ENCODE data around the gene ATG5.

The ATG5 gene

DNA sequence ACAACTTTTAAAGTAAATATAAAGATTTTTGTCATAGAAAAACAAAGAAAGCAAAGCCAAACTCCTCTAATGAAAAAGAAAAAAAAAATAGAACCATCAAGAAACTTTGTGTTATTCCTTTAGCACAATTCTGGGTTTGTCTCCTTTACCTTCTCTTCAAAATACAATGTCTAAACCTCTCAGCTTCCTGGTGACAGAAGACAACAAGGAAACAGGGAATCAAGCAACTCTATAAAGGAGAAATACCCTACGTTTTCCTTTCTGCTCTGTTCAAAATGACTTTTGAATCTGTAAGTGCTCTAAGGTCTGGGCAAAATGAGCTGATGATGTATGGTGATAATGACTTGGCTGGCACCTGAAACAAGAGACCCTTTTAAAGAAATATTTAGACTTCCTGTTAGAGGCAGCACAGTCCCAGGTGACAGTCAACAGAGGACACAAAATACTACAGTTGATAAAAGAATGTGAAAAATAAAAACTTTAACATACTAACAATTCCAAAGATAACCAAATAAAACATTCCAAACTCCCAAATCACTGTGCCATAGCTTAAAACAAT lies 138.1 kb downstream of the ATG5 start:
- peak; percentile 27; the same call in 2 of the 3 replicates for ATAC-seq
- TF ChIP-seq RARB (CRISPR knock-in tag; IDR thresholded peaks at IDR 0.05) (no peak), CREB5 (CRISPR knock-in tag; IDR thresholded peaks at IDR 0.05; ENCODE audit: low read depth) (no peak)

GRCh38 chr6:106186714-106187113 lies 138.8 kb downstream of the ATG5 start:
- ATAC-seq: no peak
- no peak for TF ChIP-seq PPARA (CRISPR knock-in tag; IDR thresholded peaks at IDR 0.05; ENCODE audit: borderline replicate concordance)
- no peak for TF ChIP-seq ZC3H10 (CRISPR knock-in tag; IDR thresholded peaks at IDR 0.05)
- no peak for TF ChIP-seq ZNF70 (CRISPR knock-in tag; IDR thresholded peaks at IDR 0.05)
- no peak for TF ChIP-seq TCF4 (CRISPR knock-in tag; IDR thresholded peaks at IDR 0.05; ENCODE audit: borderline replicate concordance)
- TF ChIP-seq POU6F1 (CRISPR knock-in tag; IDR thresholded peaks at IDR 0.05; ENCODE audit: borderline replicate concordance, low read depth): no peak
- TF ChIP-seq TSHZ2 (CRISPR knock-in tag; IDR thresholded peaks at IDR 0.05): no peak
- no peak for TF ChIP-seq PATZ1 (CRISPR knock-in tag; IDR thresholded peaks at IDR 0.05; ENCODE audit: borderline replicate concordance)
- TF ChIP-seq, protein P1, sequence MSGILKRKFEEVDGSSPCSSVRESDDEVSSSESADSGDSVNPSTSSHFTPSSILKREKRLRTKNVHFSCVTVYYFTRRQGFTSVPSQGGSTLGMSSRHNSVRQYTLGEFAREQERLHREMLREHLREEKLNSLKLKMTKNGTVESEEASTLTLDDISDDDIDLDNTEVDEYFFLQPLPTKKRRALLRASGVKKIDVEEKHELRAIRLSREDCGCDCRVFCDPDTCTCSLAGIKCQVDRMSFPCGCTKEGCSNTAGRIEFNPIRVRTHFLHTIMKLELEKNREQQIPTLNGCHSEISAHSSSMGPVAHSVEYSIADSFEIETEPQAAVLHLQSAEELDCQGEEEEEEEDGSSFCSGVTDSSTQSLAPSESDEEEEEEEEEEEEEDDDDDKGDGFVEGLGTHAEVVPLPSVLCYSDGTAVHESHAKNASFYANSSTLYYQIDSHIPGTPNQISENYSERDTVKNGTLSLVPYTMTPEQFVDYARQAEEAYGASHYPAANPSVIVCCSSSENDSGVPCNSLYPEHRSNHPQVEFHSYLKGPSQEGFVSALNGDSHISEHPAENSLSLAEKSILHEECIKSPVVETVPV (CRISPR knock-in tag; IDR thresholded peaks at IDR 0.05): no peak
- no peak for TF ChIP-seq TOX (CRISPR knock-in tag; IDR thresholded peaks at IDR 0.05; ENCODE audit: borderline replicate concordance)
- no peak for TF ChIP-seq ZNF565 (CRISPR knock-in tag; conservative IDR thresholded peaks at IDR 0.05; ENCODE audit: low read depth)
- TF ChIP-seq ESRRG (CRISPR knock-in tag; IDR thresholded peaks at IDR 0.05): no peak
- no peak for TF ChIP-seq OSR1 (CRISPR knock-in tag; IDR thresholded peaks at IDR 0.05)
- no peak for TF ChIP-seq ISL1 (CRISPR knock-in tag; IDR thresholded peaks at IDR 0.05)
- no peak for TF ChIP-seq ZNF8 (CRISPR knock-in tag; IDR thresholded peaks at IDR 0.05)
- TF ChIP-seq RARB (CRISPR knock-in tag; IDR thresholded peaks at IDR 0.05): no peak
- no peak for TF ChIP-seq ZFP30 (CRISPR knock-in tag; IDR thresholded peaks at IDR 0.05)

DNA sequence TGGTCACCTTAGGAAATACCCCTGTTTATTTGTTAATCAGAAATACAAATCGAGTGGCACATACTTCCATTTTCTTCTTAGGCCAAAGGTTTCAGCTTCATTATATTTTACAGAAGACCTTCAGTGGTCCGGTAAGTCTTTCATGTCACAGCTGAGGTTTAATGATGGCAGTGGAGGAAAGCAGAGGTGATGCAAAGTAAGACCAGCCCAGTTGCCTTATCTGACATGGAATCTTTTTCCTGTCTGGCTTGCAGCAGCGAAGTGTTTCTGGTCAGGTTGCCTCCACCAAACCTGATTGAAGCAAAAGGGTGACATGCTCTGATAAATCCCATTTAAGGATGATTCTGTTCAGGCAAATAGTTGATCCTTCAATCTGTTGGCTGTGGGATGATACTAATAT lies 139.4 kb downstream of the ATG5 start:
- TF ChIP-seq BACH2 (CRISPR knock-in tag; IDR thresholded peaks at IDR 0.05; ENCODE audit: borderline replicate concordance) (no peak), TOX (CRISPR knock-in tag; IDR thresholded peaks at IDR 0.05; ENCODE audit: borderline replicate concordance) (no peak), ISL1 (CRISPR knock-in tag; IDR thresholded peaks at IDR 0.05) (no peak), CREB5 (CRISPR knock-in tag; IDR thresholded peaks at IDR 0.05; ENCODE audit: low read depth) (no peak), GLIS3 (CRISPR knock-in tag; IDR thresholded peaks at IDR 0.05) (no peak), ZNF70 (CRISPR knock-in tag; IDR thresholded peaks at IDR 0.05) (no peak), CSDC2 (CRISPR knock-in tag; IDR thresholded peaks at IDR 0.05) (no peak), ZFP30 (CRISPR knock-in tag; IDR thresholded peaks at IDR 0.05) (no peak), PATZ1 (CRISPR knock-in tag; IDR thresholded peaks at IDR 0.05; ENCODE audit: borderline replicate concordance) (no peak), ESRRG (CRISPR knock-in tag; IDR thresholded peaks at IDR 0.05) (no peak), ZFP3 (CRISPR knock-in tag; IDR thresholded peaks at IDR 0.05) (no peak), ZNF8 (CRISPR knock-in tag; IDR thresholded peaks at IDR 0.05) (no peak), TCF4 (CRISPR knock-in tag; IDR thresholded peaks at IDR 0.05; ENCODE audit: borderline replicate concordance) (no peak), ZC3H10 (CRISPR knock-in tag; IDR thresholded peaks at IDR 0.05) (no peak), ARNTL (CRISPR knock-in tag; IDR thresholded peaks at IDR 0.05; ENCODE audit: borderline replicate concordance, low read depth) (no peak)
- no peak for ATAC-seq

All from SK-N-SH treated with all-trans-retinoic acid at 6 μM for 48 hours (cell line).